ENCODE data around the gene CENPQ. TPM values are rescaled to one million over a fixed set of nuclear protein-coding genes. Genes with fewer than 3 reads are reported as not detected.

Gene CENPQ
- total and polyA plus RNA-seq, 2 of the 13 experiments (the other 11 are each of a cell fraction or from before 2014, with no cell fraction given) = 9.1 to 20.1 TPM

GRCh38 chr6:49522710-49523593 is 59.8 kb downstream of the CENPQ start (continued):
- peak; percentile 98 for TF ChIP-seq ARID5B (CRISPR knock-in tag; IDR thresholded peaks at IDR 0.05)
- TF ChIP-seq JUND (CRISPR knock-in tag; IDR thresholded peaks at IDR 0.05) = peak; percentile 79
- peak; percentile 99 for TF ChIP-seq ZNF629 (CRISPR knock-in tag; conservative IDR thresholded peaks at IDR 0.05)
- TF ChIP-seq ZNF569 (CRISPR knock-in tag; IDR thresholded peaks at IDR 0.05; ENCODE audit: borderline replicate concordance) = 0 out of 2 replicates have a peak, but pooled peaks have one; percentile 37
- peak; percentile 70; the same call in 1 of the 2 replicates for TF ChIP-seq MEIS1 (CRISPR knock-in tag; IDR thresholded peaks at IDR 0.05; ENCODE audit: borderline replicate concordance)
- TF ChIP-seq ZNF503 (CRISPR knock-in tag; IDR thresholded peaks at IDR 0.05) = peak; percentile 99
- peak; percentile 19; the same call in 1 of the 2 replicates for TF ChIP-seq ZNF160 (CRISPR knock-in tag; IDR thresholded peaks at IDR 0.05)
- TF ChIP-seq RELA (CRISPR knock-in tag; IDR thresholded peaks at IDR 0.05) = no peak
- no peak for TF ChIP-seq SCMH1 (CRISPR knock-in tag; IDR thresholded peaks at IDR 0.05; ENCODE audit: borderline replicate concordance)
- peak; percentile 52; the same call in 1 of the 2 replicates for TF ChIP-seq ZNF543 (CRISPR knock-in tag; IDR thresholded peaks at IDR 0.05)
- TF ChIP-seq TARDBP (CRISPR knock-in tag; IDR thresholded peaks at IDR 0.05) = peak; percentile 97
- TF ChIP-seq BRD4 (CRISPR knock-in tag; IDR thresholded peaks at IDR 0.05) = peak; percentile 66
- TF ChIP-seq ZBED4 (CRISPR knock-in tag; IDR thresholded peaks at IDR 0.05; ENCODE audit: borderline replicate concordance) = peak; percentile 66; the same call in 1 of the 2 replicates
- peak; percentile 82 for TF ChIP-seq CEBPG (CRISPR knock-in tag; IDR thresholded peaks at IDR 0.05)
- peak; percentile 73 for TF ChIP-seq TBL1XR1 (IDR thresholded peaks at IDR 0.05; ENCODE audit: borderline replicate concordance, low read length, partially characterized antibody)
- TF ChIP-seq SALL2 (CRISPR knock-in tag; IDR thresholded peaks at IDR 0.05) = no peak
- TF ChIP-seq HINFP (CRISPR knock-in tag; IDR thresholded peaks at IDR 0.05; ENCODE audit: low read depth) = 0 out of 2 replicates have a peak, but pooled peaks have one; percentile 25
